GM18951 (cell line): ENCODE results near the gene LCLAT1.

Experiments
- POLR2A ChIP-seq: IDR thresholded peaks from 4 replicates; pipeline ENCODE4 v1.6.1; 2011; ENCODE audit warnings: mild to moderate bottlenecking; ENCODE audit not compliant: insufficient read length, insufficient read depth; ENCODE audit errors: extremely low read depth
- in situ Hi-C: fragments of 300-500 bp; cut with MboI; formaldehyde crosslinking; loops from one replicate; pipeline ENCODE4 v1.12.0; 2022; ENCODE audit warnings: low sequenced_read_pairs, mixed read lengths, inconsistent platforms; ENCODE audit not compliant: unreplicated experiment

LCLAT1 gene

DNA sequence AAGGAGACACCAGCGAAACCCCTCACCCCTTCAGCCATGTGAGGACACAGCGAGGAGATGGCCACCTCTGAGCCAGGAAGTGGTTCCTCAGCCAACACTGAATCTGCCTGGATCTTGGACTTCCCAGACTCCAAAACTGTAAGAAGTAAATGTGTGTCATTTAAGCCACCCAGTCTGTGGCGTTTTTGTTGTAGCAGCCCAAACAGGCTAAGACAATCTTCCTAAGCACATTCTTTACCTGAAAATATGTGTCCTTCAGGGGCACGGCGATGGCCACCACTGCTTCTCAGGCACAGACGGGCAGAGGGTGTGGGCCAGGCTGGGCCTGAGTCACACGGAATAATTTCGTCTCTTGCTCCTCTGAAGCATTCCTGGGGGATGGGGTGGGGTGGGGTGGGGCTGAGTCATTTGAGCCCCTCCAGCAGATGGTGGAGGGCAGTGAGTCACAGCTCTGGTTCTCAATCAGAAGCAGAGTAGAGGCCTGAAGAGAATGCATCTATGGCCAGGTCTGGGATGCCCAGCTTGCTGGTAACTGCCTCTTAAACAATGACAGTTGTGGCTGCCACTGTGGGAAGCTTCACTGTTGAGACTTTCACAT is 217.8 kb downstream of the LCLAT1 start:
- no peak for TF ChIP-seq POLR2A
- in situ Hi-C loops: no loop called here

GRCh38 chr2:30665761-30666265 is 218.8 kb downstream of the LCLAT1 start:
- in situ Hi-C loops: no loop called here
- TF ChIP-seq POLR2A: no peak

DNA sequence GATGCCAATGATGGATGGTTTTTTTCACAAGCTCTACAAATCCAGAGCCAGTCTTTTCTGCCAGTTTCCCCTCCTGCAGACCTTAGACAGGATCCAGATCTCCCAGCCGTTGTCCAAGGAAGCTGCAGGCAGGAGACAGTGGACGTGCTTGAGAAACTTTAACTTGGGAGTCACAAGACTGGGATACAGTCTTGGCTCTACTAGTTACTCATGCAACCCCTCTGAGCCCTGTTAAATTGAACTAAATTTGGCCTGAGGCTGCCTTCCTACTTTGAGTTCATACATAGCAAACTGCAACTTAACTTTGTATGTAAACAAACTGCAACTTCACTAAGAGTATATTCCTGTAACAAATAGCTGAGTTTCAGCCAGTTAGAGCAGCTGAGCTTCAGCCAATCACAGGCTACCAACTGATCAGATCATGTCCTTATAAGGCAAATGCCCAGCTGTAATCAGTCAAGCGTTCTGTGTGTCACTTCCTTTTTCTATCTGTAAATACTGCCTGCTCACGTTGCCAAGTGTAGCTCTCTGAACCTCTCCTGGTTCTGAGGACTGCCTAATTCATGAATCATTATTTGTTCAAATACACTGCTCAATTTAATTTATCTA is 219.3 kb downstream of the LCLAT1 start:
- TF ChIP-seq POLR2A: no peak
- in situ Hi-C loops: no loop called here

DNA sequence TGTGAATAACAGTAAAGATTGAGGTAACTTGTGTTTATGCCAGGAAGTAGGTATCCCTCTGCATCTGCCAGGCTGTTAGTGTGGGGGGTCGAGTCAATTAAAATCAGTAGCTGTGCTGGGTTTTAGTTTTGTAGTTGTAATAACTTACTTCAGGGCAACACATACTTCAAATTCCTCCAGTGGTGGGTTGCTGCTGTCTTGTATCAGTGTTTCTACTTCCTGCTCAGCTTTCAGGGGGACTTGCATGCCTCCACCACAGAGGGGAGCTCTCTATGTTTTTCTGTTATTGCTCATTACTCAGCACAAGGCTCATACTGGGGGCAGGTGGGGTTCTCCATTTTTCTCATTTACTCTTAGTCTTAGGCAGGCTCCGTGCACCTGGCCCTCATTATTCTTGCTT is 223.4 kb downstream of the LCLAT1 start:
- no peak for TF ChIP-seq POLR2A
- in situ Hi-C loops: no loop called here

- in situ Hi-C loops: no loop called here
- TF ChIP-seq POLR2A: no peak
Observed at GRCh38 chr2:30673127-30673526, 226.1 kb downstream of the LCLAT1 start.

DNA sequence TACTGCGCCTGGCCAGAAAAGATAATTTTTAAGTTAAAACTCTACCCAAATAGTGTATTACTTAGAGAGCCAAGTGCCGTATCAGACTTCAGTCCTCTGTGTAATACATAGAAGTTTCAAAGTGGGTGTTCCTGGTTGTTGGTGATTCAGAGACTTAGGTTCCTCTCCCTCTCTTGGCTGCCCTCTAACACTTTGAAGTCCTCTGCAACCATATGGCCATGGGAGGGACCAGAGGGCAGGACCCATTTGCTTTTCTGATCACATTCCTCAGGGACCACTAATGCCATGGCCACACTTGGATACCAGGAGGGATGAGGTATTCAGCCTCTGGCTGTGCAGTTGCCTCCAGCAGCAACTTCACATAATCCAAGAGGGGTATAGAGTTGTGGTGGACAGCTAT is 228.7 kb downstream of the LCLAT1 start:
- in situ Hi-C loops: loop anchor here (25.0 kb wide), 1 partner anchor 288 kb away; no protein-coding TSS in a partner anchor

GRCh38 chr2:30677231-30677630 is 230.2 kb downstream of the LCLAT1 start:
- TF ChIP-seq POLR2A: no peak
- in situ Hi-C loops: loop anchor here (25.0 kb wide), 1 partner anchor 290 kb away; no protein-coding TSS in a partner anchor

More for the DNA sequence above, 228.7 kb downstream of the LCLAT1 start:
- no peak for TF ChIP-seq POLR2A

GRCh38 chr2:30677861-30678385 is 230.9 kb downstream of the LCLAT1 start:
- TF ChIP-seq POLR2A: no peak
- in situ Hi-C loops: loop anchor here (25.0 kb wide), 1 partner anchor 291 kb away; no protein-coding TSS in a partner anchor

DNA sequence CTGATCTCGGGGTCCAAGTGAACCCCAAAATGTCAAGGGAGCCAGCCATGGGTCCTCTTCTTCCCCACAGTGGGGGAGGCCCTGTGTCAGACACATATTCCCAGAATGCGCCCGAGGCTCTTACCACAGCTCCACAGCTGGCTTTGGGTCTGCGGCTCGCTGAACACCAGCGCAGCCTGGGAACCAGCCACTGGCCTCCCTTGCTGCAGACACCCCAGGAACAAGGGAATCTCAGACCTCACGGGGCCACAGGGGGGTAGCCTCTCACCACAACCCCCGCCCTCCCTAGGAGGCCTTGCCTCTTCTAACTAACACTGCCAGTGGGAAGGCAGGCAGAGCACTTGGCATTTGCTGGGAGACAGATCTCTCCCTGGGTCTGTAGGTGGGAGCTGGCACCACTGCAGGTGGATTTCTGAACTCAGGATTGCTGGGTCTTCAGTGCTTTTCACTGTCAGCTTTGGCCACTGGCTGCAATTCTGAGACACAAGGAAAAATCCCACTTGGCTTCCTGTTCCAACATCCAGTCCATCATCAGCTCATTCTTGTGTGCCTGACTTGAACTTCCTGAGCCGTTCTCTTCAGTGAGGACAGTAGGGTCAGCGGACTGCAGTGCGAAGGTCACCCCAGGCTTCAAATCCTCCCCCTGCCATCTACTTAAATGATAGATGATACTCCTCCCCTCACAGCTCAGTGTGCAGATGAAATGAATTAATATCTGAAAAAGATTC is 231.5 kb downstream of the LCLAT1 start:
- no peak for TF ChIP-seq POLR2A
- in situ Hi-C loops: loop anchor here (25.0 kb wide), 1 partner anchor 291 kb away; no protein-coding TSS in a partner anchor

DNA sequence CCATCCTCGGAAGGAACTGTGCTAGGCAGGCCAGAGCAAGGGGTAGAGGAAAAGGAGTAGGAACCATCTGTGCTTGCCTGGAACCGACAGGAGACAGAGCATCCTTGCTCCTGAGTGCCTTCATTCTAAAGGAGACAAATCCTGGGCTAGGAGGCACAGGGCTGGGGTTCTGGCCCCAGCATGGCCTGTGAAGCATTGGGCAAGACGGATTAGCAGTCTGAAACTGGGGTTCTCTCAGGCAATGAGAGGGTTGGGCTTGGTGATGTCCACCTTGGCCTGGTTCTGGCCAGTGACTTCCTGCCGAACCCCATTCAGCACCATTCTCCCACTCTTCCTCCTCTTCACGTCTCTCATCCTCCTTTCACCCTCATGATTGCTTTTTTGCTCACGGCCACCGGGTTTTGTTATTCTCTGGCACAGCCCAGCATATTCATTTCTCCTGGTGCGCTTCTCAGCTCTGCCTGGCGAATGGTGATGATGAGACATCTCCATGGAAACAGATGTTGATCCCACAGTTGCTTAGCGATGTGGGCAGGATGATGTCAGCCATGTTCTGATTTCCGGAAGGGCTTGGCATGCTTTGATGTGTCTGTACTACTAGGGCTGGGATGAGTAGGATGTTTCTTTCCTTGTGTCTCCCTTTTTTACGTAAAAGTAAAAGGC is 232.5 kb downstream of the LCLAT1 start:
- no peak for TF ChIP-seq POLR2A
- in situ Hi-C loops: loop anchor here (25.0 kb wide), 1 partner anchor 292 kb away; no protein-coding TSS in a partner anchor

DNA sequence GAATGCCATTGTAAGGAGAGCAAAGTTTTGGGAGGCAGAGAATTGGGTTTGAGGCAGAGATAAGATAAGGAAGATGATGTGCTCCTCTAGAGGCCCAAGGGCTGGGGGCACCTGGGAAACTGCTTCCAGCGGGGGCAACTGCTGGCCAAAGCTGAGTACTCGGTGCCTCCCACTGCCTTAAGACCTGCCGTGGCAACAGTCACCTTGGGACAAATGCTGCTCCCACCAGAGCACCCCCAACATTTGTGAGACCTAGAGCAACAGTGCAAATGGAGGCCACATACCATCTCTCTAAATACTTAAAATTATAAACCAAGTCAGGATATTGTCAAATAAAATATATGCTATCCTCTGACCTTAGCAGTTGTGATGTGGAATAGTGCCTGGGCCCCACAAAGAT is 233.1 kb downstream of the LCLAT1 start:
- in situ Hi-C loops: loop anchor here (25.0 kb wide), 1 partner anchor 293 kb away; no protein-coding TSS in a partner anchor
- no peak for TF ChIP-seq POLR2A

- in situ Hi-C loops: loop anchor here (25.0 kb wide), 1 partner anchor 294 kb away; no protein-coding TSS in a partner anchor
- TF ChIP-seq POLR2A: no peak
Observed at GRCh38 chr2:30681022-30681421, 234.0 kb downstream of the LCLAT1 start.
